GM12873 (cell line): Measurements from ENCODE around the gene SRBD1.

ENCODE experiments used
- CTCF ChIP-seq: IDR thresholded peaks from 2 replicates; pipeline ENCODE4 v1.5.1; 2012; ENCODE audit warnings: low read depth, mild to moderate bottlenecking, moderate library complexity, low read length, control low read depth; ENCODE audit not compliant: insufficient read depth; ENCODE audit errors: missing control alignments

SRBD1 gene

GRCh38 chr2:45343251-45344017 is 267.6 kb downstream of the SRBD1 start:
- TF ChIP-seq CTCF = no peak

GRCh38 chr2:45340318-45340717 is 270.7 kb downstream of the SRBD1 start:
- TF ChIP-seq CTCF = no peak

- TF ChIP-seq CTCF = no peak
These were observed 271.8 kb downstream of the SRBD1 start for GRCh38 chr2:45339253-45339652.
